Measurements from ENCODE around the gene NTMT1. TPM values are rescaled to one million over a fixed set of nuclear protein-coding genes. Genes with fewer than 3 reads are reported as not detected.

Gene NTMT1
- total RNA-seq, 1 experiment from 2014 or later: 39.2 TPM

- no peak for DNase-seq (ENCODE audit: low read depth)
Observed at GRCh38 chr9:129637102-129637501, 11.1 kb downstream of the NTMT1 start.

- DNase-seq (ENCODE audit: low read depth): no peak
Observed at GRCh38 chr9:129637673-129638439, 11.9 kb downstream of the NTMT1 start.

DNA sequence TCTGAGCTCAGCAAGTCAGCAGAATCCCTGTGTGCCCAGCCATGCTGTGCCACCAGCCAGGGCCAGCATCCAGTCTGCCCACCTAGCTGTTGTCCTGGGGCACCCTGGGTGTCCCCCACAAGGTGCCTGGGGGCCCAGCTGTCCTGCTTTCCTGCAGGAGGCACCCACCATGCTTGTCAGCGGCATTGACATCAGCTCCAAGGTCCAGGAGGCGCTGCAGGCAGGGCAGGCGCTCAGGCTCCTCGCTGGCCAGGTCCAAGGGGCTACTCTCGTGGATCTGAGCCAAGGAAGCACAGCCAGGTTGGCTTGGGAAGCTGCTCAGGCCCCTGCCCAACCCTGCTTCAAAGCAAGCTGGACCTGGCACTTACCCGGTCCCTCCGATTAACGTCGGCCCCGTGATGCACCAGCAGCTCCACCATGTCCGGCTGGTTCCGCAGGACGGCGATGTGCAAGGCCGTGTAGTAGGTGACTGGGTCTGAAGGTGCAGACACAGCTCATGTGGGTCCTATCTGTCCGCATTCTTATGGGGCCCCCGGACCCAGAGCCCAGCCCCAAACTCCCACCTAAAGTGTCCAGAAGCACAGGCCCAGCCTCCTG is 13.2 kb downstream of the NTMT1 start:
- DNase-seq (ENCODE audit: low read depth): no peak

GRCh38 chr9:129639756-129640085 is 13.8 kb downstream of the NTMT1 start:
- DNase-seq (ENCODE audit: low read depth): no peak

DNA sequence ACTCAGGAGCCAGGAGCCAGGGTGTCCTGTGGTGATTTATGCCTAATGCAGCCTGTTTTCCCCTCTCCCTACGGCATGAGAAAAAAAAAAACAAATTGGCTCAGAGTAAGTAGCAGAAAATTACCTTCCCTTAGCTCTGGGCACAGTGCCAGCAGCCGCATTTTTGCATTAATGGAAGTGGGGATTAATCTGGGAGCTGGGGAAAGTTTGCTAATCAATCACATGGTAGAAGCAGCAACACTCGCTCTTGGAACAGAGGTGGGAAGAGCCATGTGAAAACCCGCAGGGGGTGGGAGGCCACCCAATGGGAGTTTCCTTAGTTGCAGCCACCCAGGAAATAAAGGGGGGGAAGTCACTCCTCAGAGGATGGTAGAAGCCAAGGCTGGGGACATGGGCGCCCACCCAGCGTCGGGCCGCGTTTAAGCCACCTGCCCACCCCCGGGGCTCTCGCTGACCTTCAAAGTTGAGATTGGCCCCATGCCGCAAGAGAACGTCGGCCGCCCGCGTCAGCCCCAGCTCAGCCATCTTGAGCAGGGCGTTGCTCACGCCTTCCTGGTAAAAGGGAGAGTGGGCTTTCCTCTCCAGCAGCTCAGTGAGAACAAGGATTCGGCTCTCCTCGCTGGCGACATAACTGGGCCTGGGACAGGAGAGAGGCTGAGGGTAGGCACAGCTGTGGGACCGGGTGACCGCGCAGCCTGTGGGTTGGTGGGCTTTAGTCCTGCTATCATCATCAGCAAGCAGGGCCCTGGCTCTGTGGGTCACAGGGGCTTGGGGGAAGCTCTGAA is 14.3 kb downstream of the NTMT1 start:
- DNase-seq (ENCODE audit: low read depth): peak; percentile 48

DNA sequence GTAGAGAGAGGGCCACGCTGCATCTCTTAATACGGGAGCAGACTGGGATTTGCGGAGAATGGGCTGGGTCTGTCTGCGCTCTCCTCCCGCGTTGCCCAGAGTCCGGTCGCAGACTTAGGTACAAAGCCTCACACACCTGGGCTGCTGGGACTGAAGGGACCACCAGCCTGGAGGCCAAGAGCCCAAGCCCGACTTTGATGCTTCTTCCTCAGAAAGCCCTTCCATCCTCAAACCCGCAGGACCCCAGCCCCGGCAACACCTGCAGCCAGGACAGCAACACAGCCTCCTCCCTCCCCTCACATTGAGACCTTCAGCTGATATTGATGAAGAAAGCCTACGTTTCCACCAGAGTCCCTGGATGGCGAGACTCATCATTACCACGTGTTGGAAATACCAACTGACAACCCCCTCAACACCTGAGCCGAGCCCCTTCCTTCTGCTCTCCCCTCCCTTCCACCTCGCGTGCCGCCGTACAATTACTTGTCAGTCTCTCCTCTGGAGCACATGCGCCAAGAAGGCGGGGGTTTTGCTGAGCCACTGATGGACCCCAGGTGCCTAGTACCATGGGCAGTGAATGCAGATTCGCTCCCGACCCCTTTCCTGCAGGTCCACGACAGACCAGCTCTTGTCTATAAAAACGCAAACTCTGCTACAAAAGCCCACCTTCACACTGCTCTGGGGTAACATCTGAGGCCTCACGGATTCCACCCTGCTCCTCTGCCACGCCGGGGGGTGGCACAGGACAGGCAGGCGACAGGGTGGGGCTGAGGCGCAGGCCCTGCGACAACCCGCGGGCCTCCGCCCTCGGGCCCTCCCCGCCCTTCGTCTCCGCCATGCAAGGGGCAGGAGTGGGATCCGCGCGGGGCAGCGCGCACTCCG is 15.1 kb downstream of the NTMT1 start:
- no peak for DNase-seq (ENCODE audit: low read depth)

DNA sequence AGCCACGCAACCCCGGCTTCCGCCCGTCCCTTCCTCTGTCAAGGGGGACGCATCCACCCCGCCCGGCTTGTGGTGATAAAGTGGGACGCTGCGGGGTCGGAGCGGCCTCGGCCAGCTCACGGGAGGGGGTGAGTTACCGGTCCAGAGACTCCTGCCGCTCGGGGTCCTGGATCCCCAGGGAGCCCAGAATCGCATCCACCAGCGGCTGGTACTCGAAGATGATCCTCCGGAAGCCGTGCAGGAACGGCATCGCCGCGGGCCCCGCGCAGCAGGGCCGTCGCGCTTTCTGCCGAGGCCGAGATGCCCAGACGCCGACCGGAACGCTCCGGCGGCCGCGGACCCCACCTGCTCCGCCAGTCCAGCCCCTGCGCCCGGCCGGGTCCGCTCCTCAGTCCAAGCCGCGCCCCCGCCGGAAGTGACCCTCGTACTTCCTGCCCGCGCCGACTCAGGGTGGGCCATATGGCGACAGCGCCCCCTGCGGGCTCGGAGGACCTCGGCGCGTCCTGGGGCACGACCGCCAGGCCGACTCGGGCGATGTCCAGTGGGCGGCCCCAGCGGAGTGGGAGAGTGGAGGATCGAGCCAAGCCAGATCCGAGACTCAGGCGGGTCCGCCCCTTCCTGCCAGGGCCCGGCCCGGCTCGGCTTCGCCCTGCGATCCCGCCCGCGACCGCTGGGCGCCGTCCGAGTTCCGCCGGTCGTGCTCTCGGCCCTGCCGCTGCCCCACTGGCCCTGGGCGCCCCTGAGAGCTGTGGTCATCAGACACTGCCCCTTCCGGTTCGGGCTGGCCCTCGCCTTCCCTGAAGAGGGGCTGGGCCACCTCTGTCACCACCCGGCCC is 16.0 kb downstream of the NTMT1 start, which contains the start of gene ASB6:
Gene ASB6 (minus strand): TSS at position 402 of the 836 bp plus-strand sequence. CDS start 152 bp downstream, at position 250.
- peak; percentile 94 for DNase-seq (ENCODE audit: low read depth)

DNA sequence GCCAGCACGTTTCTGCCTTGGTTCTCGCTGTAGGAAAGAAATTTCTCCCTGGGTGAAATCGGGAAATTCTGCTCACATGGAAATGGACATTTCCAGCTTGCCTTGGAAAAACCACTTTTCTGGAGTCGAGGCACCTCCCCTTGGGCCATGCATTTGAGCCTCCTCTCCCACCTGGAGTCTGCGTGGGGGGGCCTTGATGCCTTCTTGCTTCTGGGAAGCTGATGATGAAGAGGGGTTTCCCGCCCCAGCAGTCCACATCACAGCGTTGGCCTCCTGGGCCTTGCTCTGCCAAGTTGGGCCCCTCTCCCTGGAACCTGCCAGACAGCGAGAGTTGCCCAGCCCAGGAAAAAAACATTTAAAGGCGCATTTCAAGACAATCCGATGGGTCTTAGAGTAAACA is 17.7 kb downstream of the NTMT1 start:
- DNase-seq (ENCODE audit: low read depth): no peak

DNA sequence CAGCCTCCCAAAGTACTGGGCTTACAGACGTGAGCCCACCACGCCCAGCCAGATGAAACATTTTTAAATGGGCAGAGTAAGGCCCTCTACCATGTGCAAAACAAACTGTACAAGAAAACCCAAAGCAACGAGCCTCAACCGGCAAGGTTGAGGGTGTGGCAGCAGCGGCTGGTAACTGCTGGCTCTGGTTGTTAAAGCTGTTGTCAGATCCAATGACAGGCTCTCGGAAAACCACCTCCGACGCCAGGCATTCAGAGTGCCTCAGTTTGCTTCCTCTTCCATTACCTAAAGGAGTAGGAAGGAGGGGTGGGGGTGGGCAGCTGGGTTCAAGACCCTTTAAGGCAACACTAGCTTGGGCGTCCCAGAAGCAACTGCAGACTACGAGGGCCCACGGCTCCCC is 18.4 kb downstream of the NTMT1 start:
- no peak for DNase-seq (ENCODE audit: low read depth)

GRCh38 chr9:129644902-129645301 is 18.9 kb downstream of the NTMT1 start:
- DNase-seq (ENCODE audit: low read depth): no peak

GRCh38 chr9:129646252-129646651 is 20.3 kb downstream of the NTMT1 start:
- no peak for DNase-seq (ENCODE audit: low read depth)

DNA sequence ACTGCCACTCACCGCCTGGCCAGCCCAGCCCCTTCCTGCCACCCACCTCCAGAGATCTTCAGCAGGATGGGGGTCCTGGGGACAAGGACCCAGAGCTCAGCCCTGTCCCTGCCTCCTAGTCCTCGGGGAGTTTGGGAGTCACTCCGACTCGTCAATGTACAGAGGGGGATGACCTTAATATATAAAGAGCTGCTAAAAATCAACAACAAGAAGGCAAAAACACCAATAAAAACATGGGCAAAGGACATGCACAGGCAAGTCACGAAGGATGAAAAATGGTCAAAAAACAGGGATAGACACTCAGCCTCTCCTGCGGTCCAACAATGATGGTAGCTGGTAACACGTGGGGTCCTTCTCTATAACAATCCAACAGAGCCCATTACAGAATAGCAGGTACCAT is 20.7 kb downstream of the NTMT1 start:
- no peak for DNase-seq (ENCODE audit: low read depth)

DNA sequence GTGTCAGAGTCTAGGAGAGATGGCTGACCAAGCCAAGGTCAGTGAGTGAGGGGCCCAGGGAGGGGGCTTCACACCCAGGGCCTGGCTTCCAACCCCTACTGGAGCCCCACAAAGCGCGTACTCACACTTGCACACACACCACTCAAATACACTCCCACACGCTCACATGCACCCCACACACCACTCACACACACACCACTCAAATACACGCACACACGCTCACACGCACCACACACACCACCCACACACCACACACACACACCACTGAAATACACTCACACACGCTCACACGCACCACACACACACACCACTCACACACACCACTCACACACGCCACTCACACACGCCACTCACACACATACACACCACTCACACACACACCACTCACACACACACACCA is 21.7 kb downstream of the NTMT1 start:
- DNase-seq (ENCODE audit: low read depth): no peak

DNA sequence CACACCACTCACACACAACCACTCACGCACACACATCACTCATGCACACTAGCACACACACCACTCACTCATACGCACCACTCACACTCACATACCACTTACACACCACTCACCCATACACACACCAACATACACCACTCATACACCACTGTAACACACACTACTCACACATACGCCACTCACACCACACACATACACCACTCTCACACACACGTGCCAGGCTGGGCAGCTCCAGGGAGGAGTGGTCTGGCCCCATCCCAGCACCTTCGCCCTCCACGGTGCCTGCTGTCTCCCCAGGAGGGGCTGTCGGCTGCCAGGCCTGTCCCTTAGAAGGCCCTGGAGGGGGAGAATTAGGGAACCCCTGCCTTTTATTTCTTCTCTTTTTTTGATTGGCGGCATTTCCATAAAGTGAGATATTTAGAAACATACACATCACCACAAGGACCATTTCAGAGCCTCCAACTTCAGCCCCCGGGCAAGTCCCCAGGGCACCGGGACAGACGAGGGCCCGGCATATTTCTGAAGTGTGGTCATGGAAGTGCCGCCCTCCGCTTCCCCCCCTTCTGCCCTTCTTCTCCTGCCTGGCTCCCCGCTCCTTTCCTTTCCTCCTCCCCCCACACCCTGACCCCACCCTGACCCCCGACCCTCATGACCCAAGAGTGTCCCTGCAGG is 22.3 kb downstream of the NTMT1 start:
- DNase-seq (ENCODE audit: low read depth): no peak

DNA sequence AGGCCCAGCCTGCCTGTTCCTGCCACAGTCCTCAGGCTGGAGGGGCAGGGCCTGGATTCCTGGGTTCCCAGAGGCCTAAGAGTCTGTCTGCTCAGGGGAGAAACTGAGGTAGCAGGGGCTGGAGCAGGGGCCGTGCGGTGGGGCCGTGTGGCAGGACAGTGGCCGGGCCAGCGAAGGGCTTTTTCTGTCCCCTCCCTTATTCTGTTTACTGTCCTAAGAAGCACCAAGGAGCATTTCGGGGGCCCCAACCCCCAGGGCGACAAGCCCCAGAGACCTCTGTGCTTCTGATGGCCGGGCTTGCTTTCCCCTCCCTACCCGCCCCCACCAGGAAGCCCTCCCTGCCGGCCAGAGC is 22.8 kb downstream of the NTMT1 start:
- DNase-seq (ENCODE audit: low read depth): no peak

- no peak for DNase-seq (ENCODE audit: low read depth)
Observed at GRCh38 chr9:129649726-129650679, 24.0 kb downstream of the NTMT1 start.

DNA sequence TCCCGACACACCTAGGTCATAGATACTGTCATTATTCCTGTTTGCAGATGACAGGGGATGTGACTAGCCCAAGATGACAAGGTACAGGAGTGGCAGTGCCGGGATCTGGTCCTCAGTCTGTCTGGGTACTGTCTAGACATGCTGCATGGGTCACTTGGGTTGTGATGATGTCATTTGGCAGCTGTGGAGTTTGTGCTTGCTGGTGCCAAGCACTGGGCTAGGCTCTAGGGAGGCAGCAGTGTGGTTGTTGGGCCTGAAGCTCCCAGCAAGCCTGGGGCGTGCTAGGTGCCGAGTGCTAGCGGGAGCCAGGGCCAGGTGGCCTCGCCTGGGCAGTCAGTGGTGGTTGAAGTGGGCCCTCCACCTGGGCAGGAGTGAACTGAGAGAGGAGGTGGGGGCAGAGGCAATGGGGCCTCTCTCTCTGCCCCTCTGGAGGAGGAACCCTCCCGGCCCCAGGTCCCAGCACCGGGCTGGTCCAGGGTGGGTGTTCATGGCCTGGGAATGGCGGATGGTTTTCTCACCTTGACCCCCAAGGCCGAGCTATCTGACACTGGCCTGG is 24.8 kb downstream of the NTMT1 start:
- no peak for DNase-seq (ENCODE audit: low read depth)

- DNase-seq (ENCODE audit: low read depth): no peak
Observed at GRCh38 chr9:129653823-129654553, 28.0 kb downstream of the NTMT1 start.

All from RPMI7951 (cell line).